H1 (cell line): ENCODE data around the gene AGAP1. TPM values are rescaled to one million over a fixed set of nuclear protein-coding genes. Genes with fewer than 3 reads are reported as not detected.

Source experiments
- CTCF ChIA-PET: fragments of 300-600 bp; sonication (Branson Sonifier 250); formaldehyde crosslinking; loops from one replicate; lab custom pipeline; 2021; ENCODE audit not compliant: partially characterized antibody; lab: Charles Lee
- POLR2A ChIA-PET: fragments of 300-600 bp; sonication (Branson Sonifier 250); formaldehyde crosslinking; loops from one replicate; lab custom pipeline; 2021; ENCODE audit warnings: inconsistent platforms; ENCODE audit not compliant: partially characterized antibody; lab: Charles Lee
- DNase-seq, 2 experiments: peaks; one replicate each; pipeline versions ENCODE4 v3.0.0 to v3.0.0-alpha.2; 2010 to 2022; ENCODE audit warnings: low spot score in 2 of 2, low read depth in 1 of 2, mixed read lengths in 1 of 2
- FAIRE-seq: peaks from 2 replicates; lab custom pipeline; 2011; peaks lifted over from hg19 to GRCh38; lab: Jason Lieb, UNC
- H2AFZ ChIP-seq: 2 replicates; pipeline ENCODE4 v1.8.1; 2012; ENCODE audit warnings: low read length, inconsistent platforms
- H2AK5ac ChIP-seq: 2 replicates; pipeline ENCODE4 v1.6.1; 2013; ENCODE audit warnings: low read depth, low read length
- H2BK120ac ChIP-seq: replicated peaks from 2 replicates; pipeline ENCODE3; 2013; ENCODE audit warnings: low read depth, low read length, inconsistent platforms
- H2BK12ac ChIP-seq: 2 replicates; pipeline ENCODE4 v1.6.1; 2013; ENCODE audit warnings: low read depth, low read length
- H2BK15ac ChIP-seq: 2 replicates; pipeline ENCODE4 v1.6.1; 2013; ENCODE audit warnings: low read length
- H2BK20ac ChIP-seq: 2 replicates; pipeline ENCODE4 v1.6.1; 2013; ENCODE audit warnings: low read length
- H2BK5ac ChIP-seq: 2 replicates; pipeline ENCODE4 v1.6.1; 2013; ENCODE audit warnings: low read depth, low read length
- H3K14ac ChIP-seq: 2 replicates; pipeline ENCODE4 v1.6.1; 2013; ENCODE audit warnings: inconsistent platforms; ENCODE audit not compliant: insufficient read length
- H3K18ac ChIP-seq: 2 replicates; pipeline ENCODE4 v1.6.1; 2013; ENCODE audit warnings: low read length; ENCODE audit errors: extremely low read depth
- H3K23ac ChIP-seq: 2 replicates; pipeline ENCODE4 v1.6.1; 2013; ENCODE audit warnings: inconsistent platforms; ENCODE audit not compliant: insufficient read length
- H3K23me2 ChIP-seq: 2 replicates; pipeline ENCODE4 v1.6.1; 2013; ENCODE audit warnings: low read depth, low read length
- H3K27ac ChIP-seq: 2 replicates; pipeline ENCODE4 v1.6.1; 2011; ENCODE audit warnings: low read depth, low read length, inconsistent platforms
- H3K27me3 ChIP-seq, 4 experiments: replicated peaks in 1 of 4; 1 replicate in 1 of 4; 2 replicates in 3 of 4; pipeline versions ENCODE4 v1.6.1 to v1.8.1; 2011 to 2013; ENCODE audit warnings: low read length in 3 of 4, mild to moderate bottlenecking in 3 of 4, inconsistent platforms in 2 of 4, mixed read lengths in 2 of 4, moderate library complexity in 1 of 4; ENCODE audit not compliant: control insufficient read depth in 3 of 4, insufficient read depth in 3 of 4; ENCODE audit errors: extremely low read depth in 1 of 4
- H3K36me3 ChIP-seq, 4 experiments: 2 replicates each; pipeline versions ENCODE4 v1.6.1 to v1.8.1; 2011 to 2013; ENCODE audit warnings: mild to moderate bottlenecking in 4 of 4, low read length in 3 of 4, moderate library complexity in 2 of 4, control low read depth in 1 of 4, inconsistent platforms in 1 of 4; ENCODE audit not compliant: insufficient read depth in 4 of 4, control insufficient read depth in 2 of 4
- H3K4ac ChIP-seq: replicated peaks from 2 replicates; pipeline ENCODE3; 2013; ENCODE audit warnings: low read length, low read depth, mixed read lengths, inconsistent platforms; ENCODE audit not compliant: insufficient read length
- H3K4me1 ChIP-seq, 4 experiments: replicated peaks in 1 of 4; 1 replicate in 1 of 4; 2 replicates in 3 of 4; pipeline versions ENCODE4 v1.6.1 to v1.8.1; 2011 to 2013; ENCODE audit warnings: low read length in 3 of 4, inconsistent platforms in 2 of 4, mixed read lengths in 1 of 4; ENCODE audit not compliant: insufficient read depth in 4 of 4, control insufficient read depth in 3 of 4
- H3K4me2 ChIP-seq, 2 experiments: 2 replicates each; pipeline versions ENCODE4 v1.6.1 to v1.8.1; 2011 to 2013; ENCODE audit warnings: low read depth in 2 of 2, low read length in 2 of 2, control low read depth in 1 of 2, inconsistent platforms in 1 of 2, mild to moderate bottlenecking in 1 of 2; ENCODE audit not compliant: insufficient read depth in 1 of 2
- H3K4me3 ChIP-seq, 4 experiments: fragments of 200-600, 300-600 bp in 1 of 4; sonication (generic), shearing (Covaris generic), sonication (Bioruptor Twin) in 1 of 4; 2 replicates each; pipeline versions ENCODE4 v1.5.1 to v1.8.1; 2011 to 2016; ENCODE audit warnings: low read length in 4 of 4, low read depth in 3 of 4, control low read depth in 2 of 4, inconsistent platforms in 2 of 4, mild to moderate bottlenecking in 2 of 4, mixed read lengths in 1 of 4, moderate library complexity in 1 of 4; ENCODE audit not compliant: insufficient read depth in 2 of 4; ENCODE audit errors: extremely low read depth in 1 of 4
- H3K56ac ChIP-seq: replicated peaks from 2 replicates; pipeline ENCODE3; 2013; ENCODE audit warnings: low read depth, mild to moderate bottlenecking, mixed read lengths, low read length, inconsistent platforms; ENCODE audit not compliant: insufficient read length
- H3K79me1 ChIP-seq: 2 replicates; pipeline ENCODE4 v1.6.1; 2013; ENCODE audit warnings: low read depth, low read length, control low read depth
- H3K79me2 ChIP-seq, 2 experiments: 2 replicates each; pipeline versions ENCODE4 v1.6.1 to v1.8.1; 2012 to 2013; ENCODE audit warnings: low read length in 2 of 2, mild to moderate bottlenecking in 2 of 2, inconsistent platforms in 1 of 2; ENCODE audit not compliant: insufficient read depth in 2 of 2, control insufficient read depth in 1 of 2
- H3K9ac ChIP-seq, 4 experiments: replicated peaks in 1 of 4; 1 replicate in 1 of 4; 2 replicates in 3 of 4; pipeline versions ENCODE4 v1.6.1 to v1.8.1; 2011 to 2013; ENCODE audit warnings: low read depth in 3 of 4, low read length in 3 of 4, control low read depth in 2 of 4, mild to moderate bottlenecking in 2 of 4, moderate library complexity in 2 of 4, inconsistent platforms in 1 of 4; ENCODE audit errors: extremely low read depth in 1 of 4
- H3K9me3 ChIP-seq, 2 experiments: 2 replicates each; pipeline versions ENCODE4 v1.6.1 to v1.8.1; 2012 to 2013; ENCODE audit warnings: mild to moderate bottlenecking in 2 of 2, moderate library complexity in 2 of 2, control low read depth in 1 of 2, inconsistent platforms in 1 of 2, low read depth in 1 of 2, low read length in 1 of 2, mixed read lengths in 1 of 2; ENCODE audit not compliant: insufficient read depth in 2 of 2
- H4K20me1 ChIP-seq, 2 experiments: replicated peaks in 1 of 2; 2 replicates each; pipeline versions ENCODE3 to v1.8.1; 2011 to 2013; ENCODE audit warnings: inconsistent platforms in 2 of 2, low read length in 2 of 2, mild to moderate bottlenecking in 1 of 2; ENCODE audit not compliant: insufficient read depth in 2 of 2, control insufficient read depth in 1 of 2
- H4K5ac ChIP-seq: 2 replicates; pipeline ENCODE4 v1.6.1; 2013; ENCODE audit warnings: low read length, low read depth, mixed read lengths, inconsistent platforms; ENCODE audit not compliant: insufficient read length
- H4K8ac ChIP-seq: 2 replicates; pipeline ENCODE4 v1.8.0; 2013; ENCODE audit warnings: mild to moderate bottlenecking, moderate library complexity, low read length, inconsistent platforms; ENCODE audit not compliant: insufficient read depth; ENCODE audit errors: extremely low read depth
- H4K91ac ChIP-seq: replicated peaks from 2 replicates; pipeline ENCODE3; 2013; ENCODE audit warnings: low read length, mixed read lengths, inconsistent platforms; ENCODE audit not compliant: insufficient read length
- ZNF274 ChIP-seq: IDR thresholded peaks from 2 replicates; pipeline ENCODE4 v1.7.0; 2012; ENCODE audit warnings: low read length, borderline replicate concordance; ENCODE audit errors: extremely low read depth
- WGBS, 2 experiments: shearing (Covaris generic) in 1 of 2; methylation state at CpG; one replicate each; pipeline versions ENCODE4 v1.1.6 to v1.1.7; 2013 to 2015; ENCODE audit warnings: low lambda C conversion rate in 2 of 2, mixed read lengths in 2 of 2, inconsistent platforms in 1 of 2, low coverage in 1 of 2, missing lambda C conversion rate in 1 of 2; ENCODE audit not compliant: insufficient replicate concordance in 2 of 2, insufficient coverage in 1 of 2, insufficient read length in 1 of 2; ENCODE audit errors: extremely low coverage in 1 of 2, missing lambda C conversion rate in 1 of 2; 5-methylcytosine and 5-hydroxymethylcytosine counted together
- polyA plus RNA-seq, 7 experiments: library from polyadenylated mRNA; depleted of rRNA in 3 of 7; stranded (reverse) in 5 of 7; unstranded in 2 of 7; fragments of >200 nt in 5 of 7; fragments of 200-250 nt in 2 of 7; gene quantifications; 1 replicate in 5 of 7; 2 replicates in 1 of 7; 4 replicates in 1 of 7; pipeline versions ENCODE4 v1.2.1 to v1.2.3, GENCODE V29; 2011 to 2013; ENCODE audit warnings: missing spikeins in 2 of 7, mixed read lengths in 2 of 7
- total RNA-seq: library from RNA; stranded (reverse); fragmentation: NEBNext Ultra II Directional; extraction: Animal tissue kit (Norgen Biotek cat#: 25700); gene quantifications from 2 replicates; pipeline ENCODE4 v1.2.1, GENCODE V29; 2021

AGAP1 gene
- total and polyA plus RNA-seq, 2 of the 8 experiments (the other 6 are each of a cell fraction or from before 2014, with no cell fraction given) = 18.1 to 39.4 TPM

- Histone ChIP-seq H3K14ac (no peak overlapping the region), H3K18ac (no peak overlapping the region), H2BK5ac (no peak overlapping the region), H4K20me1 (peaks cover 0 to 2% of the 10 kb centered on the region in 2 experiments), H3K79me1 (no peaks in the 10 kb centered on the region), H3K36me3 (0 out of 8 replicates have a peak, but pooled peaks cover 0 to 3% (median 0%) of the 10 kb centered on the region in 4 experiments), H3K4me3 (no peak overlapping the region), H2BK15ac (no peak overlapping the region), H2AK5ac (no peak overlapping the region), H3K4ac (no peak overlapping the region), H3K79me2 (no peaks in the 10 kb centered on the region), H4K91ac (no peak overlapping the region), H3K4me1 (0 out of 7 replicates have a peak, but pooled peaks cover 0 to 2% (median 0%) of the 10 kb centered on the region in 4 experiments), H3K56ac (no peak overlapping the region), H3K27ac (no peak overlapping the region), H3K9me3 (peaks cover 0 to 5% of the 10 kb centered on the region in 2 experiments; a peak in 1 of 4 replicates), H3K9ac (no peak overlapping the region), H2BK120ac (no peak overlapping the region), H3K23me2 (no peaks in the 10 kb centered on the region; the same call in 1 of the 2 replicates), H3K23ac (no peak overlapping the region), H2AFZ (no peak overlapping the region), H4K8ac (no peak overlapping the region), H4K5ac (no peak overlapping the region), H3K27me3 (no peaks in the 10 kb centered on the region; a peak in 1 of 7 replicates), H3K4me2 (no peak overlapping the region), H2BK12ac (no peak overlapping the region), H2BK20ac (no peak overlapping the region)
- POLR2A ChIA-PET = no interaction called here
- WGBS, 2 experiments = 87% methylated on average over 12 of the region's 12 CpGs; no CpG with 5 or more reads in 1 of the 2 experiments
- no peak for TF ChIP-seq ZNF274
- CTCF ChIA-PET = interaction anchor here (0.6 to 7.8 kb wide), 28 partner anchors 10 to 242 kb away, joined by 3 to 87 read pairs (median 4); no protein-coding TSS in a partner anchor
- DNase-seq = no peak
- no peak for FAIRE-seq
Measured at GRCh38 chr2:235937526-235937925, 443.7 kb downstream of the AGAP1 start.
